GM21737 (cell line): ENCODE measurements around the gene ZWILCH.
"Not testable (repeated sequence)": the region's sequence is repeated elsewhere in the genome, so short reads cannot be mapped to it uniquely, and the experiment has no call there.

ENCODE experiments used
- ATAC-seq: cut with Tn5 transposase; IDR thresholded peaks from one replicate; pipeline ENCODE4 v1.9.1; 2021; ENCODE audit warnings: mild to moderate bottlenecking, moderate library complexity; ENCODE audit not compliant: unreplicated experiment

ZWILCH gene

GRCh38 chr15:66486887-66487286 lies 18.2 kb upstream of the ZWILCH start:
- no peak for ATAC-seq

DNA sequence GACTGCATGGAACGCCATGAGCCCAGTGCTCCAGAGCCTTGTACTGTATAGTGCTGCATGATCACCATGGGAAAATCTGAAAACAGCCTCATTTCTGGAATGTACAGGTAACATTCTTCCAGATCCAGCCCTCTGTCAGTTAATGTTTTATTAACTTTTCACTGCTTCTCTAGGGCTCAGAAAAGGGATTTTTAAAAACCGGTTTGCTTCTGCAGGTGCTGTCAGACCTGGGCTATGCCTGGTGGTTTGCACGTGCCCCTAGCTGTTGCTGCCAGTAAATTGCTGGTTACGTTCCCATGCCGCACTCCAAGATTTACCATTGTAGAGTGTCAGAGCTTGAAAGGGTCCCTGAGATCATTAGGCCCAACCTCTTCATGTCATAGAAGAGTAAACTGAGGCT lies 16.6 kb upstream of the ZWILCH start:
- ATAC-seq = no peak

DNA sequence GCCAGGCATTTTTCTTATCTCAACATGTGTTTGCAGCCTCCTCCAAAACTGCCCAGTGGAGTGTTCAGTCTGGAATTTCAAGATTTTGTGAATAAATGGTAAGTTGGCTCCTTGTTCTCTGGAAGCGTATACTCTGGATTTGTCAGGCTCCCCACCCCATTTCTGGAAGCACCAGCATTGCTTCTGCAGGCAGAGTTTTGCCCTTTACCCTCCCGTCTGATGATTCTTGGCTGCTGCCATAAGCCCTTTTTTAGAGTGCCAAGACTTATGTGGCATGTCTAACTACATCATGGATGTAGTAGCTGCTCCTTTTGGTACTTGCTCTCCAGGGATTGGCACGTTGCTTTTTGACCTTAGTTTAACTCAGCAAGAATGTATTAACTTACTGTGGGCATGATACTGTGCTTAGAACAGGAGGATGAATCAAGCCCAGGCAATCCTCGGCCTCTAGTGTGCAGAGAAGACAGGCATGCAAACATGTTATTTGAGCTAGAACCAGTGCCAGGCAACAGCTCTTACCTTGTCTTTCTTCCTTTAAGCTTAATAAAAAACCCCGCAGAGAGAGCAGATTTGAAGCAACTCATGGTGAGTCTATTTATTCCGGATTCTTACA lies 15.8 kb upstream of the ZWILCH start:
- ATAC-seq = no peak

DNA sequence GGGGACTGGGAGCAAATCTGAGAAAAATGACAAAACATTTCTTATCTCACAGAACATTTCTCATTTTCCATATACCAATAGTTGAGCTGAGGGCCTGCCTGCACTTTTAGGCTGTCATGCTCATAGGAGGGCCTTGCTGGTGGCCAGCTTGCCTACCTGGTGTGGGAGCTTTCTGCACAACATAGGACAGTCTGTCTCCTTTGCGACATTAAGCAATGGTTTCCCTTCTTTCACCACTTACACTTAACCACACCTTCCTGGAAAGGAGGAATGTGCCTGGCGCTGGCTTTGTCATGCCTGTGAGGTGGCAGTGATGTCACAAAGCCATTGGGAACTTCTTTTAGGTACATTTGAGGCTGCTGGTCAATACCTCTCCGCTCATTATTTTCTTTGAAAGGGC lies 13.3 kb upstream of the ZWILCH start:
- no peak for ATAC-seq

GRCh38 chr15:66494262-66494661 lies 10.9 kb upstream of the ZWILCH start:
- no peak for ATAC-seq

DNA sequence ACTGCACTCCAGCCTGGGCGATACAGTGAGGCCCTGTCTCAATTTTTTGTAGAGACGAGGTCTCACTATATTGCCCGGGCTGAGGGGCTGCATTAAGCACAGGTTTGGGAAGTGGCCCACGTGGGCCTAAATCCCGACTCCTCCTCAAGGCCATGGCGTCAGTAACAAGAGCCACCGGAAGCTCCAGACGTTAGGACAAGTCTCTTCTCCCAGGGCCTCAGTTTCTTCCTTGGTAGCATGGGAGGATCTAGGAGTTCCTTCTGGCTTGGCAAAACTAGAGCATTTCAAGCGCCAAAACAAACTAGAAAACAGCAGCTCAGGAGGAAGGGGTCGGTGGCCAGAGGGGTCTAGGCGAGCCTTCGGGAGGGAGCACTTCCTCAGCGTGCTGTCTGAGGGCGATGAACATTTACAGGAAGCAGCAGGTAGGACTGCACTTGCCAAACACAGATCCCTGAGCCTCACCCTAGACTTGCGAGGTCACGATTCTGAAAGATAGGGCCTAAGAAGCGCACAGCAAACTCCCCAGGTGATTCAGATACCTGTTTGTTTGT lies 8.1 kb upstream of the ZWILCH start:
- peak; percentile 18 for ATAC-seq

- ATAC-seq = peak; percentile 66
Measured at GRCh38 chr15:66497502-66498455, 7.3 kb upstream of the ZWILCH start, which contains the start of gene SNAPC5. Gene SNAPC5, minus strand, starts transcription at chr15:66497762. Its CDS starts 31 bp downstream, at chr15:66497731.

- no peak for ATAC-seq
Measured at GRCh38 chr15:66498501-66499386, 6.4 kb upstream of the ZWILCH start.

DNA sequence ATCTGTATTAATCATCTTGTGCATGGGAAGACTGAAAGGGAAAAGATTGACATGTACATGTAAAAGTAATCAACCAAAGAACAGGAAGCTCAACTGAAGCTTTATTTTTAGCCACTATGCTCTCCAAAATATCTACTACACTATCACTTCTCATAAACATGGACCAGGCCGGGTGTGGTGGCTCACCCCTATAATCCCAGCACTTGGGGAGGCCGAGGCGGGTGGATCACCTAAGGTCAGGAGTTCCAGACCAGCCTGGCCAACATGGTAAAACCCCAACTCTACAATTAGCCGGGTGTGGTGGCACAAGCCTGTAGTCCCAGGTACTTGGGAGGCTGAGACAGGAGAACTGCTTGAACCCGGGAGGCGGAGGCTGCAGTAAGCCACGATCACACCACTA lies 4.8 kb upstream of the ZWILCH start:
- not testable (repeated sequence) for ATAC-seq

DNA sequence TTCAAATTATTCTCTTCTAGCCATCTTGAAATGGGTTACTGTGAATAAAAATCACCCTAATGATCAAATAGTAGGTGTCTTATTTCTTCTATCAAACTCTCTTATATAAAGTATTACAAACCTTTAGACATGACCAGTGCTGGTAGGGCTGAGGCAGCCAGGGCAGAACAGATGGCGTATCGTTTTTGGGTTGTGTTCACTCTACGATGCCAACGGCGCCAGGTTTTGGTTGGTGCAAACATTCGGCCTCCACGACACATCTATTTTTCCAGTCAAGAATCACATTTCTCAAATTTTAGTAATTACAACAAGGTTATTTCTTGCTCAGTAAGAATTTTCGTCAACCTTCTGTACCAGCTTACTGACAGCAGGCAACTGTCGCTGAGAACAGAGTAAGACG lies 2.6 kb upstream of the ZWILCH start:
- no peak for ATAC-seq

DNA sequence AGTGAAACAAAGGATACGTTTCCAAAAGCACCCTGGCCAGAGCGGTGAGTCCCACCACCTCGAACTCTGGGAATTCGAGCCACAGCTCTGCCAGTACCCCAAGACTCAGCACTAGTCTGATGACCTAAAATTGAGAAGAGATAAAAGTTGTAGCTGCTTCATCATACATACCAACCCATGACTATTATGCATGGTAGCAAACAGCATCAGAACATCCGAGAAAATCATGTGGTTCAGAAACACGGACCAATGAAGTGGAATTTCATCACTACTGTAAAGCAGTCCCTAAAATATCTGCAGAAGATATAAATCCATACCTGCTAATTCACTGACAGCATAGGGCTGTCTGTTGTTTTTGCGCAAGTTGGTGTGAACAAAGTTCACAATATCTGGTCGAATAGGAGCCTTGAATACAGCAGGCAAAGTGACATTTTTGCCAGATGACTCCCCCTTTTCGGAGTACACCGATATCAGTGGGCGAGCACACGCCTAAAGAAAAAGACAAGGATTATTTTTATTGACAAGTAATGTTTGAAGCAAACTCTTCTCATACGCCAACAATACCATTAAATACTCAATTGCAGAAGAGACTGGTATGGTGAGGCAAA lies 2.0 kb upstream of the ZWILCH start:
- not testable (repeated sequence) for ATAC-seq

DNA sequence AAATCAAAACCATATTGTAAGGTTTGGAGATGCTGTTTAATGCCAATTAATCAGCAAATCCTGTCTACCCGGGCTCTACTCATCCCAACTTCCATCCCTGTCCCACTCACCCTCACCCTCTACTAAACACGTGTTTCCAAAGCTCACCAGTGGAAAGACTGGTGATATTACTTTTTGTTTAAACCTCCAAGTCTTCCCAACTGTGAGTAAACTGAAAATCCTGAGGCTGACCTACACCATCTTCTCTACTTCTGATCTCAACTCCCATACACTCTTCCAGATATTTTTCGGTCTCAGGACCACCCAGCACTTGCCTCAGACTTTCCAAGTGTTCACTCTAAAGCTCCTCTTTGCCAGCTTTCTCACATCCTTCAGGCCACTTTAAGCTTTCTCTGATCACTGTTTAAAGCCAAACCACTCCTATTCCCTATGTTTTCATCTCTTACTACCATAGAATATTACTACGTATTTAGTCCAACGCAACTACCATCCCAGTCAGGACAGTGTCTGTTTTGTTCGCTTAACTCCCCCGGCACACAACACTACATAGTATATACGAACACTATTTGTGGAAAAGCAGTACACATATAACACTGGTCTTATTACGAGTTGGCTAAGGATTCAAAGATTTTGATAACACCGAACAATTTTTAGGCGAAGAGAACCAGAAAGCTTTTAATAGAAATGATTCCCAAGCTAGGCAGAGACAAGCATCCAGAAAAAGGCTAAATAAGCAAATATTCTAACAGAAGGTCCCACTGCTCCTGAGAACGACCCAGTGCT lies 1.2 kb upstream of the ZWILCH start:
- ATAC-seq = no peak

DNA sequence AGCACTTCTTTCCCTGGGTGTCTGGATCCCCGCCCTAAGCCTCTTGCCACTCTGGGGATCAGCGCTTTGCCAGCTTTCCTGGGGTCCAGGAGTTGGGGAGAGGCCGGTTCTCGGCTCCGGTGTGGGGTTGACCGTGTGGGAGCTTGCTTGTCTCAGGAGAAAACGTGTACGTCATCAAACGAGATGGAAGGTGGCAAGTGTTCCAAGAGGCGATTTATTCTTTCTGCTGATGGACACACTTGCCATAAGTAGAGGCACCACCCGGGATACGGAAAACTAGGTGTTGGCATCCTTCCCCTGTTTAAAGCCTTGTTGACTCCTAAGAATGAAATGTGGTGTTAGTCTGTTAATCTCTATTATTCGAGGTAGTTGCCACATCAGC lies 295 bp downstream of the ZWILCH start:
- ATAC-seq = no peak

- ATAC-seq = no peak
Measured at GRCh38 chr15:66505818-66506217, 692 bp downstream of the ZWILCH start.

DNA sequence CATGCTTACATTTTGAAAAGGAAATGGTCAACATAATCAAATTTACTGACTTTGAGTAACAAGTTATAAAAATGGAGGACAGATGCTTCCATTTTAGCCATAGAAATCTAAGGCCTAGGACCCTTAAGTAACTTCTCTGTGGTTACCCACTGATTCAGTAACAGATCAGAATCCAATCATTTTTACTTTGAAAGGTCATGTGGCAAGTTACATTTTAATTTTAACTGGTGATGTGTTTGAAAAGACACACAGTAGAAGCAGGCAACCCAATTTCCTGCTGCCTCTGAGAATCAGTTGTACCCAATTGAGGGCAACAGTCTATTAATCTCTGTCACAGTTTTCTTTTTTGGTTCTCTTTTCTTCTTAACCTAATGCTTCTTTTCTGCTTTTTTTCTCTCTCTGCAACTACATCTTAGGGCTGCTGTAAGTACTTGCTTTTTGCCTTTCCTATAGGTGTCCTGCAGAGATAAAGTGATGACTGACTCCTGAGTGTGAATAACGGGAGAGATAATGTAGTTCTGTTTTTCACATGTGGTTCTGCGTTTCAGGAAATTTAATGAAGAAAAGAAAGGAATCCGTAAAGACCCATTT lies 3.3 kb downstream of the ZWILCH start:
- no peak for ATAC-seq

- ATAC-seq = no peak
Measured at GRCh38 chr15:66514586-66514985, 9.5 kb downstream of the ZWILCH start.

DNA sequence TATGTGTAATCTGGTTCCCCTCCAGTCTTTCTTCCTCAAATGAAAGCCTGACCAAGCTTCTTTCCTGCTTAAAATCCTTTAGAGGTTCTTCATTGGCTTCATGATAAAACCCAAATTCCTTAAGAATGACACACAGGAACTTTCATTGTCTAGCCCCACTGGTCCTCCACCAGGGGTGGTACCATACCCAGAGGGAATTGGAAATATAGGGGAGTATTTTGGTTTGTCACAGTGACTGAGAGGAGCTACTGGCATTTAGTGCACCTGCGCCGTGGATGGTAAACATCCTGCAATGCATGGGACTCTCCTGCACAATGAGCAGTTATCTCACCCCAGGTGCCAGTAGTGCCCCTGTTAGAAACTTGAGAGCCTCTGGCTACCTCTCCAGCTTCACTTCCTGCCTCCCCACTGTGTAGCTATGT lies 10.8 kb downstream of the ZWILCH start:
- no peak for ATAC-seq

- ATAC-seq = no peak
Measured at GRCh38 chr15:66523926-66524325, 18.8 kb downstream of the ZWILCH start.

DNA sequence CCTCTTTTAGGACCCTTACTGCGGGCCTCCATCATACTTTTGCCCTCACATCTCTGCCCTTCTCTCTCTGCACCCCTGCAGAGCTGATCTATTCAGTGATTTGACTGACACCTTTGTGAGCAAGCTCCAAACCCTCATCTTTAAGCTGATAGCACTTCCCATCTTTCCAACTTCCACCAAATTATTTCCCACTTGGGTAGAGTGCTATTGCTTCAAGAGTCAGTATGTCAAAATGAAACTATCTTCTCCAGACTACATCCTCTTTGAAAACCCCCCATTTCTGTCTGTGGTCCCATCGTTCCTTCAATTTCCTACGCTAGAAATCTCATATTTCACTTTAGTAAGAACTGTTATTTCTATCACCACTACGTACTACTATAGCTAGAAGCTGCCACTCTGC lies 19.7 kb downstream of the ZWILCH start:
- no peak for ATAC-seq
